A549 (cell line): Measurements from ENCODE around the gene PDZD2. TPM values are rescaled to one million over a fixed set of nuclear protein-coding genes. Genes with fewer than 3 reads are reported as not detected.

Source experiments
- ATAC-seq, 2 experiments: fragments of 200-7000 bp in 1 of 2; fragments of >200 bp in 1 of 2; cut with Nextera tagmentation in 1 of 2; cut with Tn5 transposase in 1 of 2; 3 replicates each; pipeline versions ENCODE4 v1.8.0 to v1.9.1; 2018 to 2020; ENCODE audit warnings: mild to moderate bottlenecking in 1 of 2, moderate library complexity in 1 of 2
- CTCF ChIA-PET: fragments of 300-600 bp; sonication (Branson Sonifier 250); formaldehyde crosslinking; extraction: SDS; loops from one replicate; lab custom pipeline; 2021; ENCODE audit warnings: antibody characterized with exemption, inconsistent platforms; lab: Yijun Ruan, JAX
- POLR2A ChIA-PET: fragments of 350-600 bp; formaldehyde crosslinking; extraction: SDS; loops from one replicate; lab custom pipeline; 2021; ENCODE audit warnings: antibody characterized with exemption, inconsistent platforms; lab: Yijun Ruan, JAX
- DNase-seq, 2 experiments: peaks; one replicate each; pipeline versions ENCODE4 v3.0.0 to v3.0.0-alpha.2; 2011 to 2016; ENCODE audit warnings: low read depth in 1 of 2, low spot score in 1 of 2
- FAIRE-seq: peaks from 2 replicates; lab custom pipeline; 2011; peaks lifted over from hg19 to GRCh38; lab: Jason Lieb, UNC
- H3K27ac ChIP-seq, 2 experiments: fragments of >200 bp; sonication (Bioruptor Twin); formaldehyde crosslinking; 3 replicates each; pipeline ENCODE4 v1.5.1; 2016 to 2017
- H3K4me1 ChIP-seq: fragments of >200 bp; sonication (Bioruptor Twin); formaldehyde crosslinking; 3 replicates; pipeline ENCODE4 v1.6.1; 2016
- H3K4me2 ChIP-seq: fragments of >200 bp; sonication (Bioruptor Twin); formaldehyde crosslinking; 3 replicates; pipeline ENCODE4 v1.6.1; 2016
- H3K4me3 ChIP-seq: fragments of >200 bp; sonication (Bioruptor Twin); formaldehyde crosslinking; 3 replicates; pipeline ENCODE4 v1.5.1; 2016
- H3K9me3 ChIP-seq: fragments of >200 bp; sonication (Bioruptor Twin); formaldehyde crosslinking; 3 replicates; pipeline ENCODE4 v1.6.1; 2016
- BHLHE40 ChIP-seq: IDR thresholded peaks from 2 replicates; pipeline ENCODE4 v1.6.1; 2012; ENCODE audit warnings: low read depth, low read length, inconsistent platforms
- CHD2 ChIP-seq: fragments of 150-350 bp; IDR thresholded peaks from 2 replicates; pipeline ENCODE4 v1.6.1; 2014; ENCODE audit warnings: low read length; ENCODE audit not compliant: partially characterized antibody
- CHD4 ChIP-seq: fragments of 200-600 bp; sonication (generic); IDR thresholded peaks from 2 replicates; pipeline ENCODE4 v1.6.1; 2016; ENCODE audit warnings: antibody characterized with exemption, mild to moderate bottlenecking, borderline replicate concordance
- CTCF ChIP-seq: fragments of >200 bp; sonication (Bioruptor Twin); formaldehyde crosslinking; IDR thresholded peaks from 3 replicates; pipeline ENCODE4 v1.5.1; 2016
- EHF ChIP-seq: fragments of 250-450 bp; sonication (Bioruptor Pico); IDR thresholded peaks from 2 replicates; pipeline ENCODE4 v1.5.0; 2020; ENCODE audit warnings: mild to moderate bottlenecking
- EHMT2 ChIP-seq: fragments of 200-600 bp; sonication (generic); IDR thresholded peaks from 2 replicates; pipeline ENCODE4 v1.6.1; 2016; ENCODE audit warnings: antibody characterized with exemption, low read depth, mild to moderate bottlenecking, moderate library complexity
- EP300 ChIP-seq, 2 experiments: fragments of >200 bp; sonication (Bioruptor Twin); formaldehyde crosslinking; IDR thresholded peaks; 2 replicates in 1 of 2; 3 replicates in 1 of 2; pipeline ENCODE4 v1.6.1; 2016 to 2017
- FOSB ChIP-seq: fragments of 250-450 bp; sonication (Bioruptor Pico); IDR thresholded peaks from 2 replicates; pipeline ENCODE4 v1.5.0; 2020; ENCODE audit warnings: mild to moderate bottlenecking, moderate library complexity
- FOXS1 ChIP-seq: fragments of 250-450 bp; sonication (Bioruptor Pico); IDR thresholded peaks from 2 replicates; pipeline ENCODE4 v1.5.0; 2020; ENCODE audit warnings: mild to moderate bottlenecking, moderate library complexity
- HDAC2 ChIP-seq: fragments of 200-600 bp; sonication (generic); IDR thresholded peaks from 2 replicates; pipeline ENCODE4 v1.6.1; 2016
- HOXA7 ChIP-seq: fragments of 250-450 bp; sonication (Bioruptor Pico); IDR thresholded peaks from 2 replicates; pipeline ENCODE4 v1.5.0; 2020; ENCODE audit warnings: mild to moderate bottlenecking, moderate library complexity
- HOXB13 ChIP-seq: fragments of 250-450 bp; sonication (Bioruptor Pico); IDR thresholded peaks from 2 replicates; pipeline ENCODE4 v1.5.0; 2020; ENCODE audit warnings: low read depth, mild to moderate bottlenecking, moderate library complexity
- JUNB ChIP-seq: fragments of >200 bp; sonication (Bioruptor Twin); formaldehyde crosslinking; IDR thresholded peaks from 2 replicates; pipeline ENCODE4 v1.6.1; 2016
- KDM5A ChIP-seq: fragments of 200-600 bp; sonication (generic); IDR thresholded peaks from 2 replicates; pipeline ENCODE4 v1.6.1; 2016; ENCODE audit warnings: antibody characterized with exemption, mild to moderate bottlenecking
- MAZ ChIP-seq: fragments of 150-350 bp; IDR thresholded peaks from 2 replicates; pipeline ENCODE4 v1.6.1; 2014; ENCODE audit warnings: antibody characterized with exemption, low read depth, low read length, borderline replicate concordance
- NFE2L2 ChIP-seq: fragments of 150-350 bp; conservative IDR thresholded peaks from 2 replicates; pipeline ENCODE4 v1.6.1; 2014; ENCODE audit warnings: low read length
- NR3C1 ChIP-seq: fragments of >200 bp; sonication (Bioruptor Twin); formaldehyde crosslinking; IDR thresholded peaks from 3 replicates; pipeline ENCODE4 v1.6.1; 2017
- PHF8 ChIP-seq: fragments of 200-600 bp; sonication (generic); IDR thresholded peaks from 2 replicates; pipeline ENCODE4 v1.6.1; 2016; ENCODE audit warnings: low read depth, mild to moderate bottlenecking, antibody characterized with exemption, moderate library complexity, borderline replicate concordance
- POLR2A ChIP-seq: IDR thresholded peaks from 2 replicates; pipeline ENCODE4 v1.6.1; 2012; ENCODE audit warnings: mild to moderate bottlenecking, low read length
- POLR2AphosphoS2 ChIP-seq: conservative IDR thresholded peaks from 2 replicates; pipeline ENCODE4 v1.6.1; 2012; ENCODE audit warnings: low read length, improper control_type of control experiment, inconsistent platforms
- RARB ChIP-seq: fragments of 250-450 bp; sonication (Bioruptor Pico); IDR thresholded peaks from 2 replicates; pipeline ENCODE4 v1.8.0; 2021; ENCODE audit warnings: mild to moderate bottlenecking, moderate library complexity
- RFX5 ChIP-seq: fragments of 450-650 bp; IDR thresholded peaks from 2 replicates; pipeline ENCODE4 v1.7.1; 2014; ENCODE audit warnings: antibody characterized with exemption, mild to moderate bottlenecking, moderate library complexity
- SREBF2 ChIP-seq: fragments of 450-650 bp; IDR thresholded peaks from 2 replicates; pipeline ENCODE4 v1.6.1; 2014; ENCODE audit warnings: mild to moderate bottlenecking, moderate library complexity
- TP53 ChIP-seq: fragments of 250-450 bp; sonication (Bioruptor Pico); IDR thresholded peaks from 2 replicates; pipeline ENCODE4 v1.5.0; 2021; ENCODE audit warnings: mild to moderate bottlenecking, moderate library complexity
- ZC3H11A ChIP-seq: fragments of 450-650 bp; IDR thresholded peaks from 2 replicates; pipeline ENCODE4 v1.6.1; 2014; ENCODE audit warnings: antibody characterized with exemption, mild to moderate bottlenecking
- WGBS: methylation state at CpG from one replicate; pipeline ENCODE4 v1.1.6; 2017; ENCODE audit errors: missing lambda C conversion rate; 5-methylcytosine and 5-hydroxymethylcytosine counted together
- polyA plus RNA-seq, 4 experiments: library from polyadenylated mRNA; depleted of rRNA in 3 of 4; stranded (reverse); fragments of >200 nt; fragmentation: RNase III in 1 of 4; extraction: RNeasy Plus Mini Kit Qiagen cat#74134 plus additional on column Dnase treatment in 1 of 4; gene quantifications; 2 replicates in 3 of 4; 3 replicates in 1 of 4; pipeline ENCODE4 v1.2.3, GENCODE V29; 2011 to 2017

Gene PDZD2
- polyA plus RNA-seq, 2 of the 4 experiments (the other 2 are of a cell fraction), result 0.06 to 0.09 TPM

GRCh38 chr5:32001707-32002106, 362.8 kb downstream of the PDZD2 start:
- ChIA-PET CTCF (interaction anchor here (1.0 to 1.4 kb wide), 2 partner anchors 17 to 75 kb away, joined by 3 to 4 read pairs; no protein-coding TSS in a partner anchor), POLR2A (no interaction called here)
- TF ChIP-seq HDAC2 (no peak), NFE2L2 (no peak), JUNB (no peak), EHF (no peak), KDM5A (no peak), FOXS1 (CRISPR knock-in tag) (no peak), CTCF (no peak), NR3C1 (no peak), PHF8 (no peak), RARB (CRISPR knock-in tag) (no peak), RFX5 (no peak), HOXA7 (CRISPR knock-in tag) (no peak), POLR2A (no peak)
- DNase-seq (no peak), FAIRE-seq (no peak), ATAC-seq (peak; percentile 58 to 69; a peak in 5 of 6 replicates)
- no peak overlapping the region for H3K4me2 ChIP-seq
- no peak overlapping the region for H3K27ac ChIP-seq
- no peaks in the 10 kb centered on the region for H3K9me3 ChIP-seq
- H3K4me1 ChIP-seq, result no peaks in the 10 kb centered on the region
- no peak overlapping the region for H3K4me3 ChIP-seq
- WGBS, result 58% methylated on average over 11 of the region's 11 CpGs

DNA sequence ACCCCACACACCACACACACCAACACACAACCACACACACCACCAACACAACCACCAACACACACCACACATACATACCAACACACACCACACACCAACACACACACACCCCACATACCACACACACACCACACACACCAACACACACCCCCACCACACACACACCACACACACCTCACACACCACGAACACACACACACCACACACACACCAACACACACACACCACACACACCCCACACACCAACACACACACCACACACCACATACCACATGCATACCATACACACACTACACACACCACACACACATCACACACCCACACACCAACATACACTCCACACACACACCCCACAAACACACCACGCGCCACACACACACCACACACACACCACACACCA, 363.8 kb downstream of the PDZD2 start:
- FAIRE-seq (no peak), DNase-seq (no peak), ATAC-seq (no peak)
- Histone ChIP-seq H3K27ac (no peak overlapping the region), H3K9me3 (no peaks in the 10 kb centered on the region), H3K4me3 (no peak overlapping the region), H3K4me2 (no peak overlapping the region), H3K4me1 (no peaks in the 10 kb centered on the region)
- no peak for TF ChIP-seq SREBF2
- TF ChIP-seq TP53 (CRISPR knock-in tag), result no peak
- TF ChIP-seq JUNB, result no peak
- no peak for TF ChIP-seq KDM5A
- TF ChIP-seq MAZ, result no peak
- no peak for TF ChIP-seq EHF
- no peak for TF ChIP-seq EHMT2
- TF ChIP-seq HDAC2, result no peak
- TF ChIP-seq HOXA7 (CRISPR knock-in tag), result no peak
- TF ChIP-seq EP300 (IDR thresholded peaks at IDR 0.05), result no peak
- no peak for TF ChIP-seq CHD2
- TF ChIP-seq ZC3H11A, result no peak
- TF ChIP-seq FOXS1 (CRISPR knock-in tag), result no peak
- CTCF ChIA-PET, result no interaction called here
- POLR2A ChIA-PET, result no interaction called here
- 10% methylated on average over 3 of the region's 3 CpGs for WGBS

GRCh38 chr5:32003981-32004380, 365.1 kb downstream of the PDZD2 start:
- 60% methylated on average over 4 of the region's 4 CpGs for WGBS
- no peaks in the 10 kb centered on the region for H3K9me3 ChIP-seq
- no peak overlapping the region for H3K27ac ChIP-seq
- ATAC-seq (no peak), FAIRE-seq (no peak), DNase-seq (no peak)
- H3K4me3 ChIP-seq, result no peak overlapping the region
- no peaks in the 10 kb centered on the region for H3K4me1 ChIP-seq
- no peak for TF ChIP-seq NFE2L2
- TF ChIP-seq BHLHE40, result no peak
- no peak for TF ChIP-seq FOSB (CRISPR knock-in tag)
- TF ChIP-seq HOXB13 (CRISPR knock-in tag), result no peak
- TF ChIP-seq CHD4, result no peak
- TF ChIP-seq POLR2AphosphoS2, result no peak
- TF ChIP-seq JUNB, result no peak
- ChIA-PET POLR2A (no interaction called here), CTCF (no interaction called here)
- no peak overlapping the region for H3K4me2 ChIP-seq
